Measurements from ENCODE around the gene RBMS3.
"Not testable (repeated sequence)": the region's sequence is repeated elsewhere in the genome, so short reads cannot be mapped to it uniquely, and the experiment has no call there.

RBMS3 gene

GRCh38 chr3:29280404-29281093 lies at the start of gene RBMS3:
Gene RBMS3 (plus strand): TSS chr3:29281071.
- no peak for DNase-seq

GRCh38 chr3:29233126-29233525 lies 47.7 kb upstream of the RBMS3 start:
- not testable (repeated sequence) for DNase-seq

GRCh38 chr3:29236146-29236840 lies 44.6 kb upstream of the RBMS3 start:
- no peak for DNase-seq

- DNase-seq = no peak
Observed at GRCh38 chr3:29239376-29239775, 41.5 kb upstream of the RBMS3 start.

GRCh38 chr3:29240248-29240647 lies 40.6 kb upstream of the RBMS3 start:
- no peak for DNase-seq

- no peak for DNase-seq
Observed at GRCh38 chr3:29240887-29241286, 40.0 kb upstream of the RBMS3 start.

- no peak for DNase-seq
Observed at GRCh38 chr3:29241855-29242254, 39.0 kb upstream of the RBMS3 start.

GRCh38 chr3:29242296-29242695 lies 38.6 kb upstream of the RBMS3 start:
- DNase-seq = no peak

GRCh38 chr3:29245441-29245840 lies 35.4 kb upstream of the RBMS3 start:
- DNase-seq = no peak

GRCh38 chr3:29247088-29247745 lies 33.7 kb upstream of the RBMS3 start:
- DNase-seq = no peak

- DNase-seq = no peak
Observed at GRCh38 chr3:29249829-29250345, 31.0 kb upstream of the RBMS3 start.

GRCh38 chr3:29255854-29256696 lies 24.8 kb upstream of the RBMS3 start:
- no peak for DNase-seq

- DNase-seq = no peak
Observed at GRCh38 chr3:29258161-29258560, 22.7 kb upstream of the RBMS3 start.

GRCh38 chr3:29261119-29261518 lies 19.8 kb upstream of the RBMS3 start:
- DNase-seq = no peak

- DNase-seq = no peak
Observed at GRCh38 chr3:29263476-29263875, 17.4 kb upstream of the RBMS3 start.

- no peak for DNase-seq
Observed at GRCh38 chr3:29265509-29266072, 15.3 kb upstream of the RBMS3 start.

- DNase-seq = no peak
Observed at GRCh38 chr3:29267226-29267625, 13.6 kb upstream of the RBMS3 start.

GRCh38 chr3:29268651-29269050 lies 12.2 kb upstream of the RBMS3 start:
- DNase-seq = no peak

GRCh38 chr3:29270752-29271151 lies 10.1 kb upstream of the RBMS3 start:
- DNase-seq = no peak

GRCh38 chr3:29271475-29271874 lies 9.4 kb upstream of the RBMS3 start:
- DNase-seq = no peak

- DNase-seq = no peak
Observed at GRCh38 chr3:29274667-29275066, 6.2 kb upstream of the RBMS3 start.

- DNase-seq = no peak
Observed at GRCh38 chr3:29275309-29275708, 5.6 kb upstream of the RBMS3 start.

- DNase-seq = no peak
Observed at GRCh38 chr3:29277249-29277648, 3.6 kb upstream of the RBMS3 start.
